GM21360 (cell line): ENCODE measurements around the gene TM6SF1.
"Not testable (repeated sequence)": the region's sequence is repeated elsewhere in the genome, so short reads cannot be mapped to it uniquely, and the experiment has no call there.

Experiments used
- ATAC-seq: cut with Tn5 transposase; IDR thresholded peaks from one replicate; pipeline ENCODE4 v1.9.1; 2021; ENCODE audit warnings: mild to moderate bottlenecking, moderate library complexity; ENCODE audit not compliant: unreplicated experiment

Gene TM6SF1

GRCh38 chr15:83106994-83107840, at the start of gene TM6SF1:
TSS of gene TM6SF1 (plus strand) at chr15:83107645. CDS start at chr15:83107681, 36 bp downstream.
- peak; percentile 45 for ATAC-seq

GRCh38 chr15:83057696-83058376, 49.6 kb upstream of the TM6SF1 start:
- ATAC-seq: no peak

GRCh38 chr15:83061680-83062079, 45.8 kb upstream of the TM6SF1 start:
- no peak for ATAC-seq

GRCh38 chr15:83062768-83063180, 44.7 kb upstream of the TM6SF1 start:
- ATAC-seq: no peak

GRCh38 chr15:83063551-83063950, 43.9 kb upstream of the TM6SF1 start:
- ATAC-seq: no peak

GRCh38 chr15:83064859-83065258, 42.6 kb upstream of the TM6SF1 start:
- ATAC-seq: no peak

- ATAC-seq: no peak
These were observed 42.0 kb upstream of the TM6SF1 start for GRCh38 chr15:83065431-83065830.

- no peak for ATAC-seq
These were observed 41.3 kb upstream of the TM6SF1 start for GRCh38 chr15:83066034-83066733.

GRCh38 chr15:83066734-83067637, 40.5 kb upstream of the TM6SF1 start, which contains the start of gene BTBD1:
TSS of gene BTBD1 (minus strand) at chr15:83067252. CDS start at chr15:83067151, 101 bp downstream.
- peak; percentile 79 for ATAC-seq

- ATAC-seq: no peak
These were observed 39.8 kb upstream of the TM6SF1 start for GRCh38 chr15:83067638-83067962.

- ATAC-seq: no peak
These were observed 39.4 kb upstream of the TM6SF1 start for GRCh38 chr15:83068054-83068453.

- ATAC-seq: not testable (repeated sequence)
These were observed 38.2 kb upstream of the TM6SF1 start for GRCh38 chr15:83069211-83069642.

GRCh38 chr15:83077491-83078230, 29.8 kb upstream of the TM6SF1 start:
- ATAC-seq: no peak

- no peak for ATAC-seq
These were observed 28.7 kb upstream of the TM6SF1 start for GRCh38 chr15:83078712-83079111.

- no peak for ATAC-seq
These were observed 26.0 kb upstream of the TM6SF1 start for GRCh38 chr15:83081256-83082014.

- no peak for ATAC-seq
These were observed 24.6 kb upstream of the TM6SF1 start for GRCh38 chr15:83082730-83083386.

GRCh38 chr15:83085461-83085860, 22.0 kb upstream of the TM6SF1 start:
- not testable (repeated sequence) for ATAC-seq

GRCh38 chr15:83085864-83086552, 21.4 kb upstream of the TM6SF1 start:
- ATAC-seq: not testable (repeated sequence)
